Upper lobe of left lung (tissue), 6 donors: ENCODE data around the gene MMAB. TPM values are rescaled to one million over a fixed set of nuclear protein-coding genes. Genes with fewer than 3 reads are reported as not detected.

ENCODE experiments used
- ATAC-seq, 2 donors: fragments of 200-7000 bp; cut with Tn5 transposase; one replicate each; pipeline ENCODE4 v1.9.1; 2022; ENCODE audit warnings: mild to moderate bottlenecking in 2 of 2, moderate library complexity in 2 of 2; ENCODE audit not compliant: low FRiP score in 2 of 2
- DNase-seq, 2 donors: peaks; one replicate each; pipeline ENCODE4 v3.0.0-alpha.2; 2019 to 2020
- H3K27ac ChIP-seq, 4 donors: fragments of 200-600 bp; sonication (generic); one replicate each; pipeline ENCODE4 v1.5.1; 2016 to 2019
- H3K27me3 ChIP-seq, 4 donors: fragments of 200-600 bp; sonication (generic); one replicate each; pipeline ENCODE4 v1.5.1; 2017 to 2019
- H3K36me3 ChIP-seq, 4 donors: fragments of 200-600 bp; sonication (generic); one replicate each; pipeline ENCODE4 v1.5.1; 2016 to 2019
- H3K4me1 ChIP-seq, 4 donors: fragments of 200-600 bp; sonication (generic); one replicate each; pipeline ENCODE4 v1.5.1; 2018 to 2019
- H3K4me3 ChIP-seq, 4 donors: fragments of 200-600 bp; sonication (generic); one replicate each; pipeline ENCODE4 v1.5.1; 2017 to 2019; ENCODE audit warnings: mild to moderate bottlenecking in 2 of 4, moderate library complexity in 1 of 4
- H3K9me3 ChIP-seq, 4 donors: fragments of 200-600 bp; sonication (generic); one replicate each; pipeline ENCODE4 v1.5.1; 2018 to 2019
- EP300 ChIP-seq, 4 donors: sonication (generic); formaldehyde crosslinking; IDR thresholded peaks; one replicate each; pipeline ENCODE4 v1.5.1; 2017; ENCODE audit warnings: antibody characterized with exemption in 4 of 4, control low read depth in 2 of 4
- POLR2A ChIP-seq, 4 donors: fragments of 450-650 bp; IDR thresholded peaks; one replicate each; pipeline ENCODE4 v1.5.1; 2016 to 2017; ENCODE audit warnings: antibody characterized with exemption in 4 of 4, mild to moderate bottlenecking in 2 of 4
- POLR2AphosphoS5 ChIP-seq, 2 donors: sonication (generic); formaldehyde crosslinking; IDR thresholded peaks; one replicate each; pipeline ENCODE4 v1.5.1; 2017; ENCODE audit warnings: antibody characterized with exemption in 2 of 2
- WGBS, 2 donors: methylation state at CpG; one replicate each; pipeline ENCODE4 v1.1.5; 2017 to 2018; 5-methylcytosine and 5-hydroxymethylcytosine counted together
- total RNA-seq, 6 donors: library from RNA; depleted of rRNA in 4 of 6; stranded (reverse); fragments of >200 nt in 4 of 6; gene quantifications; one replicate each; pipeline versions ENCODE4 v1.1.0 to v1.2.1, GENCODE V29; 2016 to 2021
- TF ChIP-seq, protein P1 (sequence below), 6 experiments: fragments of 450-650 bp in 4 of 6; fragments of 200-600 bp in 2 of 6; sonication (generic) in 2 of 6; IDR thresholded peaks; one replicate each; pipeline ENCODE4 v1.5.1; 2016 to 2019; ENCODE audit warnings: antibody characterized with exemption in 6 of 6
- donor health status: DM: no; HTN: no; CAD: no; lungs with moderate emphysema.
- donor health status: DM: no; HTN: yes; CAD: no; lungs with severe emphysema.

The MMAB gene
- total RNA-seq, 6 donors from 2014 or later: 14.9 to 68.8 (median 39.2) TPM

DNA sequence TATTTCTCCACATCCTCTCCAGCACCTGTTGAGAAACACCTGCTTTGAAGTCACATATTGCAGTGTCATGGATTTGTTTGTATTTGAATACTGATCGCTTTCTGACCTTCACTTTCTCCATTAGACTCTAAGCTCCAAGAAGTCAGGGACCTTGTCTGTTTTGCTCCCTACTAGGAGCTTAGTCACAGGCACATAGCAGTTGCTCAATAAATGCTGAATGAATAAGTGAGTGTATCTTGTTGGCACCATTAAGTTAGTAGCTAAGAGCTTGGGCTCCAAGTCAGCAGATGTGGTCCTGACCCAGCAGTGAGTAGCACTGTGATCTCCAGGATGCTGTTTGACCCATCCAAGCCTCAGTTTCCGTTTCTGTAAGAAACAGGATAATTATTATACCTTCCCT lies 10.4 kb upstream of the MMAB start:
- ATAC-seq (no peak), DNase-seq (no peak)
- WGBS, 2 donors: 85 to 87% methylated on average over 2 of the region's 2 CpGs
- H3K9me3 ChIP-seq: no peaks in the 10 kb centered on the region
- H3K27ac ChIP-seq: no peak overlapping the region
- peaks cover 8 to 77% (median 49%) of the 10 kb centered on the region in 4 donors for H3K36me3 ChIP-seq
- H3K27me3 ChIP-seq: no peaks in the 10 kb centered on the region
- peaks cover 0 to 8% (median 0%) of the 10 kb centered on the region in 4 donors for H3K4me1 ChIP-seq
- TF ChIP-seq, protein P1, sequence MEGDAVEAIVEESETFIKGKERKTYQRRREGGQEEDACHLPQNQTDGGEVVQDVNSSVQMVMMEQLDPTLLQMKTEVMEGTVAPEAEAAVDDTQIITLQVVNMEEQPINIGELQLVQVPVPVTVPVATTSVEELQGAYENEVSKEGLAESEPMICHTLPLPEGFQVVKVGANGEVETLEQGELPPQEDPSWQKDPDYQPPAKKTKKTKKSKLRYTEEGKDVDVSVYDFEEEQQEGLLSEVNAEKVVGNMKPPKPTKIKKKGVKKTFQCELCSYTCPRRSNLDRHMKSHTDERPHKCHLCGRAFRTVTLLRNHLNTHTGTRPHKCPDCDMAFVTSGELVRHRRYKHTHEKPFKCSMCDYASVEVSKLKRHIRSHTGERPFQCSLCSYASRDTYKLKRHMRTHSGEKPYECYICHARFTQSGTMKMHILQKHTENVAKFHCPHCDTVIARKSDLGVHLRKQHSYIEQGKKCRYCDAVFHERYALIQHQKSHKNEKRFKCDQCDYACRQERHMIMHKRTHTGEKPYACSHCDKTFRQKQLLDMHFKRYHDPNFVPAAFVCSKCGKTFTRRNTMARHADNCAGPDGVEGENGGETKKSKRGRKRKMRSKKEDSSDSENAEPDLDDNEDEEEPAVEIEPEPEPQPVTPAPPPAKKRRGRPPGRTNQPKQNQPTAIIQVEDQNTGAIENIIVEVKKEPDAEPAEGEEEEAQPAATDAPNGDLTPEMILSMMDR (IDR thresholded peaks at IDR 0.05): no peak
- TF ChIP-seq POLR2A (IDR thresholded peaks at IDR 0.05): no peak
- no peak for TF ChIP-seq POLR2AphosphoS5 (IDR thresholded peaks at IDR 0.05)
- no peak for TF ChIP-seq EP300 (IDR thresholded peaks at IDR 0.05)
- no peak overlapping the region for H3K4me3 ChIP-seq

DNA sequence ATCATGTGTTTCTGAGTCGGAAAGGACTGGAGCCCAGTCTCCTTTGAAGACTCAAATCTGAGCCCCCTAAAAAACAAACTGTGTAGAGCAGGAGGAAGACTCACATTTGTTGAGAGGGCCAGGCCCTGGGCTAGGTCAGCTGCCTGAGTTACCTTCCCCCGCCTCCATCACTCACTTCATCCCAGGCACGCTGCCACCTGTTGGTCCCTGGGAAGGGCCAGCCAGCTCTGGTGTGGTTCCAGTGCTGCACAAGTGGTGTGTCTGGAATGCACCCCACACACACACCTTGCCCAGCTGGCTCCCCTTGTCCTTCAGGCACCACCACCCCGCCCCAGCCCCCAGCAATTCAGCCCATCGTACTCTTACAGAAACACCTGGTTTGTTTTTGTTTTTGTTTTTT lies 9.3 kb upstream of the MMAB start:
- Histone ChIP-seq H3K4me3 (no peak overlapping the region), H3K27me3 (no peaks in the 10 kb centered on the region), H3K4me1 (peaks cover 0 to 7% (median 0%) of the 10 kb centered on the region in 4 donors), H3K36me3 (peaks cover 8 to 82% (median 51%) of the 10 kb centered on the region in 4 donors), H3K27ac (peak overlapping the region in 2 of 4 donors; percentile 40 to 64), H3K9me3 (no peaks in the 10 kb centered on the region)
- DNase-seq: peak in 1 of 2 donors; percentile 91
- 58 to 77% methylated on average over 5 of the region's 5 CpGs for WGBS, 2 donors
- peak; percentile 63 to 85 for ATAC-seq
- no peak for TF ChIP-seq POLR2A (IDR thresholded peaks at IDR 0.05)
- TF ChIP-seq, protein P1 (IDR thresholded peaks at IDR 0.05): no peak
- no peak for TF ChIP-seq POLR2AphosphoS5 (IDR thresholded peaks at IDR 0.05)
- no peak for TF ChIP-seq EP300 (IDR thresholded peaks at IDR 0.05)

DNA sequence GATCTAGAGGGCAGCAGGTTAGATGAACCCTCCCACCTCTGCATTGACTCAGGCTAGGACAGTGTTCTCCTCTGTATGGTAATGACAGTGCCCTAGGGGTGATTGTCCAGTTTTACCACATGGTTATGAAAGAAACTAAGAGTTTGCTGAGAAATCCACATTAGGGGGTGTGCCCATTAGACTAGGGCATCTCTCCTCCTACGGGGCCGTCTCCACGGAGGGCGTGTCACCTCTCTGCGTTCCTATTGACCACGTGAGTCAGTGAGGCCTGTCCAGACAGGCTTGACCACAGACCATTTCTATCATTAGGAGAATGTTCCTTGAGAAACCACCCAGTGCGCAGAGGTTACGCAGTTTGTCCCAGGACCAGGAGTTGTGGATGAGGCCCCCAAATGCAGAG lies 8.6 kb upstream of the MMAB start:
- DNase-seq: peak in 1 of 2 donors; percentile 52
- H3K9me3 ChIP-seq: no peaks in the 10 kb centered on the region
- H3K27me3 ChIP-seq: no peaks in the 10 kb centered on the region
- peak; percentile 35 to 74 for ATAC-seq
- peak overlapping the region in 2 of 4 donors; percentile 55 to 64 for H3K27ac ChIP-seq
- no peak overlapping the region for H3K4me3 ChIP-seq
- WGBS, 2 donors: 71 to 77% methylated on average over 8 of the region's 8 CpGs
- H3K4me1 ChIP-seq: peaks cover 0 to 7% (median 0%) of the 10 kb centered on the region in 4 donors
- no peak for TF ChIP-seq POLR2A (IDR thresholded peaks at IDR 0.05)
- no peak for TF ChIP-seq EP300 (IDR thresholded peaks at IDR 0.05)
- TF ChIP-seq, protein P1 (IDR thresholded peaks at IDR 0.05): no peak
- no peak for TF ChIP-seq POLR2AphosphoS5 (IDR thresholded peaks at IDR 0.05)
- peaks cover 8 to 82% (median 52%) of the 10 kb centered on the region in 4 donors for H3K36me3 ChIP-seq

DNA sequence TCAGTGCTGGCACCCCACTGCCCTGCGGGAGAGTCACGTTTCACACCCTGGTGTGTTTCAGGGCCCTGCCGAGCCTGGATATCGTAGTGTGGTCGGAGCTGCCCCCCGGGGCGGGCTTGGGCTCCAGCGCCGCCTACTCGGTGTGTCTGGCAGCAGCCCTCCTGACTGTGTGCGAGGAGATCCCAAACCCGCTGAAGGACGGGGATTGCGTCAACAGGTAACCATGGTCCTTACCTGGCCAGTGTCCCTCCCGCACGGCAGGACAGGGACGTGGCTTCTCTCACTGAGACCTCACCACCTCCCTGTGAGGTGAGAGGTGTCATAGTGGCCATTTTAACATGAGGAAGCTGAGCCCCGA lies 8.0 kb upstream of the MMAB start:
- ATAC-seq: no peak
- no peak overlapping the region for H3K4me3 ChIP-seq
- peak overlapping the region in 2 of 4 donors; percentile 55 to 64 for H3K27ac ChIP-seq
- peaks cover 12 to 80% (median 52%) of the 10 kb centered on the region in 4 donors for H3K36me3 ChIP-seq
- no peaks in the 10 kb centered on the region for H3K27me3 ChIP-seq
- H3K9me3 ChIP-seq: no peaks in the 10 kb centered on the region
- H3K4me1 ChIP-seq: peaks cover 0 to 7% (median 0%) of the 10 kb centered on the region in 4 donors
- peak in 1 of 2 donors; percentile 60 for DNase-seq
- TF ChIP-seq POLR2A (IDR thresholded peaks at IDR 0.05): no peak
- TF ChIP-seq, protein P1 (IDR thresholded peaks at IDR 0.05): no peak
- no peak for TF ChIP-seq EP300 (IDR thresholded peaks at IDR 0.05)
- TF ChIP-seq POLR2AphosphoS5 (IDR thresholded peaks at IDR 0.05): no peak
- WGBS, 2 donors: 92% methylated on average over 17 to 18 of the region's 18 CpGs
